GM12891 (cell line): ENCODE results near the gene NME3.

ENCODE experiments used
- PAX5 ChIP-seq: IDR thresholded peaks from 2 replicates; pipeline ENCODE4 v1.6.1; 2011; ENCODE audit warnings: low read length, moderate library complexity, mild to moderate bottlenecking; ENCODE audit not compliant: insufficient read depth, severe bottlenecking
- POLR2A ChIP-seq: IDR thresholded peaks from 2 replicates; pipeline ENCODE4 v1.6.1; 2011; ENCODE audit warnings: low read depth, low read length, control low read depth
- POLR2AphosphoS5 ChIP-seq: IDR thresholded peaks from 2 replicates; pipeline ENCODE4 v1.6.1; 2011; ENCODE audit warnings: low read depth, low read length, control low read depth
- SPI1 ChIP-seq: IDR thresholded peaks from 2 replicates; pipeline ENCODE4 v1.6.1; 2011; ENCODE audit warnings: low read depth, low read length, control low read depth
- TAF1 ChIP-seq: IDR thresholded peaks from 2 replicates; pipeline ENCODE4 v1.6.1; 2011; ENCODE audit warnings: low read depth, low read length, control low read depth

DNA sequence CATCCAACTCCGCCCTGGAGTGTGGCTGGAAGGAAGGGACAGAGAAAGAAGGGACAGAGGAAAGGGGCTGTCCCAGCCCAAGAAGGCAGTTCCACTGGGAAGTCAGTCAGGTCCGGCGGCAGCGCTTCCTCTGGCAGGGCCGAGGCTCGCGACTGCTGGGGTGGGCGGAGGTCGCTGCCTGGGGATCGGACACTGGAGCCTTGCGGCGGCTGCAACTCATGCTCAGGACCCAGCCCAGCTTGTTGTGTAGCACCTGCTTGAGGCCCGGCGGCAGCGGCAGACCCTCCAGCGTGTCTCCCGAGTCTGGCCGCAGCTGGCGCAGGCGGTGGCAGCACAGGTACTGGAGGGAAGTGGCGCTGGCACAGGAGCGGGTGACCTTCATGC lies 5.6 kb upstream of the NME3 start:
- no peak for TF ChIP-seq PAX5
- TF ChIP-seq POLR2AphosphoS5 = no peak
- no peak; the same call in 1 of the 2 replicates for TF ChIP-seq POLR2A
- TF ChIP-seq SPI1 = no peak
- TF ChIP-seq TAF1 = no peak
